AML-193 (cell line): ENCODE data around the gene YAF2.

Experiments used
- DNase-seq, 2 experiments: peaks; one replicate each; lab custom pipeline; 2025; lab: John Stamatoyannopoulos, UW

Gene YAF2

GRCh38 chr12:42238240-42239140 is at the start of gene YAF2:
Gene YAF2 (minus strand): TSS chr12:42238248. CDS start chr12:42238180, 68 bp downstream.
- peak; percentile 63 to 78 for DNase-seq

GRCh38 chr12:42286741-42287140 is 48.7 kb upstream of the YAF2 start:
- DNase-seq, result no peak

DNA sequence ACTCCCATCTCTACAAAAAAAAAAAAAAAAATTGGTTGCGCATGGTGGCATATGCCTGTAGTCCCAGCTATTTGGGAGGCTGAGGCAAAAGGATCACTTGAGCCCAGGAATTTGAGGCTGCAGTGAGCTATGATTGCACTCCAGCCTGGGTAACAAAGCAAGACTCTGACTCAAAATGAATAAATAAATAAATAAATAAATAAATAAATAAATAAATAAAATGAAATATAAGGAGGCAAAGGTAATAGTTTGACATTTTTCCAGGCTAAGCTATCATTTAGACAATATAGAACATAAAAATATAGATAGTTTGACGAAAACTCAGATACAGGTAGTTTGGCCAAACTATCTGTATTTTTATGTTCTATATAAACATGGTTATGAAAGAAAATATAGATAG is 47.4 kb upstream of the YAF2 start:
- no peak for DNase-seq

DNA sequence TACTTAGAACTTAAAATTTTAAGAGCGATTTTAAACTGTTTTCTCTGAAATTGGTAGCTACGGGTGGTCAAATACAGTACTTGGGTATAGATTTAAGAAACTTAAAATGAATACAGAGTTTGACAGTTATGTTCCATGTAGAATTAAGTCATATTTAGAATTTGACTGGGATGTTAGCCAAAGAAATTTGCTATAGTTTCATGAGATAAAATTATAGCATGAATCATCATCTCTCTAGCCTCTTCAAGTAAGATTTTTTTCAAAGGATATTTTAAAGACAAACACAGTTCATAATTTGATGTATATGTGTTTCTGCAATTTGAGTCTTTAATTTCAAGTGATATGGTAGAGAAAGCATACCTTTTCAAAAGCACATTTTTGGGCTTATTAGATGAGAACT is 46.8 kb upstream of the YAF2 start:
- no peak for DNase-seq

GRCh38 chr12:42284157-42284556 is 46.1 kb upstream of the YAF2 start:
- DNase-seq, result peak; percentile 30 to 55

DNA sequence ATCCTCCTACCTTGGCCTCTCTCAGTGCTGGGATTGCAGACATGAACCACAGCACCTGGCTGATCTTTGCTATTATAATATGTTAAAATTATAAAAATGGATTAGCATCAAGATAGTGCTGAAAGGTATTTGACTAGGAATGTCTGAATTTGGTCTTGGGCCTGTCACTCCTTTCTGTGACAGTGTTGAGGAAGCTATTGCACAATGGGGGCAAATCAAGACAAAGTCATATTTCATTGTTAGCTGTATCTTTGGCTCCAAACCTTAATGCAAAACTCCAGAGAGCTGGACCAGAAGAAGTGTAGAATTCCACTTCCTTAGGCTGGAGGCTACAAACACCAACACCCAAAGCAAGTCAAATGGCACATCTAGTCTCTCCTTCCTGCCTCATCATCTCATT is 45.7 kb upstream of the YAF2 start:
- peak; percentile 24 to 29 for DNase-seq

- DNase-seq, result no peak
Measured at GRCh38 chr12:42282294-42282693, 44.2 kb upstream of the YAF2 start.

GRCh38 chr12:42281844-42282243 is 43.8 kb upstream of the YAF2 start:
- DNase-seq, result no peak

DNA sequence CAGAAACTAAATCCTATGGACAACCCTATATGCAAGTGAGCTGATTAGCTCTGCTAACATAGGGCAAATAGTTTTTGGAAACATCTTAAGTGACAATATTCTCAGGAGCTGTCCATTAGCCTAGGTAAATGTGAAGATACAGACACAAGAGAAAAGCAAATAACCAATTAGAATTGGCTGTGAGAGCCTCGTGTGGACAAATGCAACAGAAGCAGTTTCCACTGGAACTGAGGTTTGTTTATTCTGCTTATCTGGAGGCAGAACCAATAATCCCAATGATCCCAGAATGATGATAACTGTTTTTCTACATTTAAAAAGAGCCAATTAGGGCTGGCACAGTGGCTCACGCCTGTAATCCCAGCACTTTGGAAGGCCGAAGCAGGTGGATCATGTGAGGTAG is 43.2 kb upstream of the YAF2 start:
- DNase-seq, result no peak

GRCh38 chr12:42278128-42278510 is 40.1 kb upstream of the YAF2 start:
- DNase-seq, result no peak

GRCh38 chr12:42277396-42278127 is 39.5 kb upstream of the YAF2 start:
- no peak for DNase-seq

- DNase-seq, result no peak
Measured at GRCh38 chr12:42275499-42275898, 37.5 kb upstream of the YAF2 start.

GRCh38 chr12:42273706-42274105 is 35.7 kb upstream of the YAF2 start:
- no peak for DNase-seq

GRCh38 chr12:42270596-42270995 is 32.5 kb upstream of the YAF2 start:
- no peak for DNase-seq

GRCh38 chr12:42267413-42268190 is 29.6 kb upstream of the YAF2 start:
- DNase-seq, result no peak

- no peak for DNase-seq
Measured at GRCh38 chr12:42266579-42267230, 28.7 kb upstream of the YAF2 start.

GRCh38 chr12:42262271-42262670 is 24.2 kb upstream of the YAF2 start:
- DNase-seq, result no peak

- no peak for DNase-seq
Measured at GRCh38 chr12:42261708-42262107, 23.7 kb upstream of the YAF2 start.

DNA sequence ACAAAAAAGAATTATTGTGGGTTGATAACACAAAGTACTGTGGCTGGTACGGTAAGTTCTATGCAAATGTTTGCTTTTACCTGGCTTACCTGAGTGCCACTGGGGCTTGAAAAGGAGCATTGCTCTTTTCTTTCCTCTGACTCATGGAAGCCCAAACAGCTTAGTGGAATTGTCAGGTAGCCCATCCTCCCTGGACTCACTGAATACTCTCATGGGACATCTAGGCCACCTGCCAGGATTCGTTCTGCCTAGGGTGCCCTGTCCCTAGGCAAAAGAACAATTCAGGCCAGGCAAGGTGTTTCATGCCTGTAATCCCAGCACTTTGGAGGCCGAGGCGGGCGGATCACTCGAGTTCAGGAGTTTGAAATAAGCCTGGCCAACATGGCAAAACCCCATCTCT is 22.5 kb upstream of the YAF2 start:
- no peak for DNase-seq

- DNase-seq, result no peak
Measured at GRCh38 chr12:42259699-42260098, 21.7 kb upstream of the YAF2 start.

GRCh38 chr12:42255866-42256261 is 17.8 kb upstream of the YAF2 start:
- no peak for DNase-seq
